Immature natural killer cell (primary cell): ENCODE measurements around the gene SMAD6. TPM values are rescaled to one million over a fixed set of nuclear protein-coding genes. Genes with fewer than 3 reads are reported as not detected.
A peak's percentile ranks its signal among the peaks of the same experiment; 100 is the strongest.

Experiments
- DNase-seq, 3 donors: peaks; one replicate each; pipeline ENCODE4 v3.0.0; 2022; ENCODE audit warnings: mixed read lengths in 1 of 3
- H3K27ac Mint-ChIP-seq, 6 donors: one replicate each; pipeline ENCODE4 v1.8.0; 2020; ENCODE audit warnings: mixed read lengths in 6 of 6, mild to moderate bottlenecking in 5 of 6, inconsistent platforms in 4 of 6, moderate library complexity in 3 of 6
- H3K27me3 Mint-ChIP-seq, 3 donors: one replicate each; pipeline ENCODE4 v1.8.0; 2020 to 2021; ENCODE audit warnings: low read depth in 3 of 3, mild to moderate bottlenecking in 3 of 3, mixed read lengths in 3 of 3, moderate library complexity in 3 of 3, inconsistent platforms in 1 of 3
- H3K36me3 Mint-ChIP-seq, 3 donors: one replicate each; pipeline ENCODE4 v1.8.0; 2020; ENCODE audit warnings: mixed read lengths in 3 of 3, inconsistent platforms in 2 of 3, mild to moderate bottlenecking in 2 of 3
- H3K4me1 Mint-ChIP-seq, 2 donors: one replicate each; pipeline ENCODE4 v1.8.0; 2020; ENCODE audit warnings: inconsistent platforms in 2 of 2, mild to moderate bottlenecking in 2 of 2, mixed read lengths in 2 of 2, moderate library complexity in 1 of 2
- H3K4me3 Mint-ChIP-seq, 5 donors: one replicate each; pipeline ENCODE4 v1.8.0; 2020; ENCODE audit warnings: mild to moderate bottlenecking in 5 of 5, mixed read lengths in 5 of 5, inconsistent platforms in 3 of 5, moderate library complexity in 3 of 5
- H3K9me3 Mint-ChIP-seq, 6 donors: one replicate each; pipeline ENCODE4 v1.8.0; 2020; ENCODE audit warnings: mild to moderate bottlenecking in 6 of 6, mixed read lengths in 6 of 6, inconsistent platforms in 4 of 6, moderate library complexity in 3 of 6
- polyA plus RNA-seq, 3 donors: library from polyadenylated mRNA; unstranded; fragments of 300-500 nt; fragmentation: Illumina TruSeq; gene quantifications; one replicate each; pipeline ENCODE4 v1.2.3, GENCODE V29; 2021

The SMAD6 gene
- polyA plus RNA-seq, 3 donors from 2014 or later, result not detected

GRCh38 chr15:66662522-66662921 is 39.5 kb upstream of the SMAD6 start:
- Mint-ChIP-seq H3K27me3 (peaks cover 0 to 2% (median 0%) of the 10 kb centered on the region in 3 donors), H3K4me3 (no peak overlapping the region), H3K4me1 (no peaks in the 10 kb centered on the region), H3K9me3 (no peaks in the 10 kb centered on the region), H3K27ac (no peak overlapping the region), H3K36me3 (no peaks in the 10 kb centered on the region)
- no peak for DNase-seq

DNA sequence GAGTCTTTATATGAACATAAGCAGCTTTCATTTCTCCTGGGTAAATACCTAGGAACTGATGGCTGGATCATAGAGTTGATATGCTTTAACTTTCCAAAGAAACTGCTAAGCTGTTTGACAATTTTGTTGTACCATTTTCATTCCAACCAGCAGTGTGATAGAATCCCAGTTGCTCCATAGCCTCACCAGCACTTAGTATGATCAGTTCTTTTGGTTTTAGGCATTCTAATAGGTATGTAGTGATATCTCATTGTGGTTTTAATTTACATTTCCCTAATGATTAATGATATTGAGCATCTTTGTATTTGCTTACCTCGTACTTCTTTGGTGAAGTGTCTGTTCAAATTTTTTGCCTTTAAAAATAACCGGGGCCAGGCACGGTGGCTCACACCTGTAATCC is 38.4 kb upstream of the SMAD6 start:
- H3K4me1 Mint-ChIP-seq, result no peaks in the 10 kb centered on the region

GRCh38 chr15:66670175-66670574 is 31.9 kb upstream of the SMAD6 start:
- peaks cover 7 to 16% of the 10 kb centered on the region in 2 donors for H3K4me1 Mint-ChIP-seq
- peaks cover 0 to 6% (median 5%) of the 10 kb centered on the region in 3 donors for H3K27me3 Mint-ChIP-seq
- peaks cover 0 to 2% (median 0%) of the 10 kb centered on the region in 6 donors for H3K9me3 Mint-ChIP-seq
- DNase-seq, result no peak
- H3K36me3 Mint-ChIP-seq, result no peaks in the 10 kb centered on the region
- no peak overlapping the region for H3K4me3 Mint-ChIP-seq
- no peak overlapping the region for H3K27ac Mint-ChIP-seq

More for the DNA sequence above, 38.4 kb upstream of the SMAD6 start:
- H3K4me3 Mint-ChIP-seq, result no peak overlapping the region
- H3K27ac Mint-ChIP-seq, result no peak overlapping the region
- H3K27me3 Mint-ChIP-seq, result peaks cover 1 to 4% (median 2%) of the 10 kb centered on the region in 3 donors
- DNase-seq, result no peak
- H3K36me3 Mint-ChIP-seq, result no peaks in the 10 kb centered on the region
- peaks cover 0 to 2% (median 0%) of the 10 kb centered on the region in 6 donors for H3K9me3 Mint-ChIP-seq

DNA sequence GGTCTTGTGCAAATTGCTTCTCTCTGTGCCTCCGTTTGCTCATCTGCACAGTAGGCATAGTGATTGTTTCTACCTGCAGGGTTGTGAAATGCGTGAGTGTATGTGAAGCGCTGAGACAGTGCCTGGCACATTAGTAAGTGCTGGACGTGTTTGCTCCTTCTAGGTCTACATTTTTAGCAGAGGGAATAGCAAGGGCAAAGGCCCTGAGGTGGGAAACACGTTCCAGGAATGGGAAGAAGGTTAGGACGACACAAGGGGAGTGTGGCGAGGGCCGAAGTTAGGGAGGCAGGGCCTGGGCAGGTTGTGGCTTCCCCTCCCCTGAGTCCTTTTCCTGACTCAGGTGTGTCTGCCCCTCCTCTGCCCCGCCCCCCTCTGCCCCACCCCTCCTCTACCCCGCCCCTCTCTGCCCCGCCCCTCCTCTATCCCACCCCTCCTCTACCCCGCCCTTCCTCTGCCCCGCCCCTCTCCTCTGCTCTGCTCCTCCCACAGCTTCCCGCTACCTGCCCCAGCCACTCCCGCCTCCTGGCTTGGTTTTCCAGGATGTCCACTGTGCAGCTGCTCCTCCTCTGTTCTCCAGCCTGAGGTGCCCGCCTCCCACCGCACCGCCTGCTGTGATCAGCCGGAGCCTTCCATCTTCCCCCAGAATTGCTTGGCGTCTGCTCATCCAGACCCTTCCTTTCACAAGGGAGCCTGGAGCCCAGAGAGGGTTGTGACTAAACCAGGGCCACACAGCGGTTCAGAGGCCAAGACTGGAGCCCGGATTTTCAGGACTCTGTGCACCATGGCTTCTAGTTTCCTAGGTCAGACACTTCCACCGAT is 31.1 kb upstream of the SMAD6 start:
- Mint-ChIP-seq H3K9me3 (peaks cover 0 to 2% (median 0%) of the 10 kb centered on the region in 6 donors), H3K36me3 (no peaks in the 10 kb centered on the region), H3K4me3 (no peak overlapping the region), H3K27ac (no peak overlapping the region), H3K4me1 (peaks cover 10 to 22% of the 10 kb centered on the region in 2 donors), H3K27me3 (peaks cover 0 to 6% (median 6%) of the 10 kb centered on the region in 3 donors)
- no peak for DNase-seq

DNA sequence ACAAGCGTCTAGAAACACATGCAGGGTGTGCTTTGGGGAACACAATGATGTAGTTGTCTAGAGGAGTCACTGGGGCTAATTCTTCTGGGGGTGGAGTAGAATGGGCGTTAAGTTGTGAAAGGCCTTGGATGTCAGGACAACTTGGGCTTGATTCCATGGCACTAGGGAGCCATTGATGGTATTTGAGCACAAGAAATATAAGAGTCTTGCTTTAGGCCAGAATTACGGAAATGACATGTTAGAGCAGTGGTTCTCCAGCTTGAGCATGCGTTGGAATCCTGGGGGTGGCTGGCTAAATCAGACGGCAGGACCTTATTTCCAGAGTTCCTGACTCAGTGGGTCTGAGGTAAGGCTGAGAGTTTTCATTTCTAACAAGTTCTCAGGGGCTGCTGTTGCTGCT is 29.2 kb upstream of the SMAD6 start:
- DNase-seq, result no peak
- Mint-ChIP-seq H3K36me3 (no peaks in the 10 kb centered on the region), H3K4me1 (peaks cover 10 to 22% of the 10 kb centered on the region in 2 donors), H3K27me3 (peaks cover 0 to 5% (median 3%) of the 10 kb centered on the region in 3 donors), H3K9me3 (peaks cover 0 to 1% (median 0%) of the 10 kb centered on the region in 6 donors), H3K4me3 (peak overlapping the region in 2 of 5 donors; percentile 3 to 5), H3K27ac (peak overlapping the region in 2 of 6 donors; percentile 37 to 52)

DNA sequence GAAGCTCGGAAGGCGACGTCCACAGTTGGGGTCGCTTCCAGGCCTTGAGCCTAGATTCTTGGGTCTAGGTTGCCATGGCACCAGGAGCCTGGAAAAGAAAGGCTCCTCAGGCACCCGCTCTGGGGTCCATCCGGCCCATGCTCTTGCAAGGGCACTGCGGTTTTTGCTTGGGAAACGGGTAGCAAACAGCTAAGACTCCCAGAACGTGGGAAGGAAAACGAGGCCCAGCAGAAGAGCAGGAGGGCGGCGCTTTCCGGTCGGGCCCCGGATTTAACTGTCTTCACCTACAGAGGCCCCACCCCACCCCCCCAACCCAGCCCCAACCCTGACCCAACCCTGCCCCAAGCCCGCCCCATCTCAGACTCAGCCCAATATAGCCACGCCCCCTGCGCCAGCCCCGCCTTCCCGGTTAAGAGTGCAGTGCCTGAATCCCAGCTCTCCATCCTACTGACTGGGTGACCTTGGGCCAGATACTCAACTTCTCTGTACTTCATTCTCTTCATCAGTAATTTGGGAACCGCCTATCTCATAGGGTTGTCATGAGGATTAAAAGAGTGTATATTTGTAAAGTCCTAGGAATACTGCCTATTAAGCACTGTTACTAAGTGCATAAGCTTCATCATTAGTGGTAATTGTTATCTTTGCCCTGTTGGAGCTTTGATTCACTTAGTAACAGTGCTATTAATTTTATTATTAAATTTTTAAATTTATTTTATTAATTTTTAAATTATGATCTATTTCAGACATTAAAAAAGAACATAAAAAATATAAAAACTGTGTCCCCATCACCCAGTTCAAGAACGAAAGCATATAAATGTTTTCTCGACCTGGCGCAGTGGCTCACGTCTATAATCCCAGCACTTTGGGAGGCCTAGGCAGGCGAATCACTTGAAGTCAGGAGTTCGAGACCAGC is 28.4 kb upstream of the SMAD6 start:
- Mint-ChIP-seq H3K27me3 (peaks cover 0 to 5% (median 2%) of the 10 kb centered on the region in 3 donors), H3K4me1 (peaks cover 10 to 22% of the 10 kb centered on the region in 2 donors), H3K9me3 (no peaks in the 10 kb centered on the region), H3K27ac (no peak overlapping the region), H3K36me3 (no peaks in the 10 kb centered on the region), H3K4me3 (no peak overlapping the region)
- no peak for DNase-seq

DNA sequence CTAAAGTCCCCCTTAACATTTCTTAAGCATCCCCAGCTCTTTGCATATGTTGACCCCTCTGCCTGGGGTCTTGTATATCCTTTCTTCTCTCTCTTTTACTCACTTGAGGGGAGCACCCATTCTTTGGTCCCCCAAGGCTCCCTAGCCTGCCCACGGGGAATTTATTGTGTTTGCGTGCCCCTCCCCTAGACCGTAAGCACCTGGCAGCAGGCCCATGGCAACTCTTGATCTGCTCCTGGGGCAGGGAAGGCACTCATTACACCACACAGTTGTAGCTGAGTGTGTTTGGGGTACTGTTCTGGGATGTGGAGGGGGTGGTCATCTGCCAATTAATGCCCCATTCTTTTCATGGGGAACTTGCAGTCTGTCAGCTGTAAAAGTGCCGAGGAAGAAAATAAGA is 27.3 kb upstream of the SMAD6 start:
- Mint-ChIP-seq H3K4me3 (no peak overlapping the region), H3K36me3 (no peaks in the 10 kb centered on the region), H3K9me3 (no peaks in the 10 kb centered on the region), H3K4me1 (peaks cover 10 to 22% of the 10 kb centered on the region in 2 donors), H3K27me3 (peaks cover 1 to 5% (median 2%) of the 10 kb centered on the region in 3 donors), H3K27ac (no peak overlapping the region)
- no peak for DNase-seq

DNA sequence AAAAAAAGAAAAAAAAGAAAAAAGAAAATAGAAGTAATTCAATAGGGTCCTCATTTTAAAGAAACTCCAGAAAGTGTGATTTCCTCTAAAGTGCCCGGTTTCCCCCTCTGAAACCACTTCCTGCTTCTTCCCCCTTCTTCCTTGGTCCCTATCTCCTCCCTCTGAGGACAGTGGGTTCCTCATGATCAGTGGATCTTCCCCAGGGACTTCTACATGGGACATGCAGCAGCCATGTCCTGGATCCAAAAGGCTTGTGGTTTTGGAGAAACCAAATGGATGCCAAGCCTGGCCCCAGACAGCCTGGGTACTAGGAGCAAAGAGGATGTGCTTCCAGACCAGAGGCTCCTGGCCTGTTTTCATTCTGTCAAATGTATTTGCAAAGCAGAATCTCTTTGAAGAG is 26.6 kb upstream of the SMAD6 start:
- H3K36me3 Mint-ChIP-seq, result no peaks in the 10 kb centered on the region
- H3K27ac Mint-ChIP-seq, result peak overlapping the region in 5 of 6 donors; percentile 27 to 66 (median 49)
- DNase-seq, result no peak
- peaks cover 1 to 5% (median 2%) of the 10 kb centered on the region in 3 donors for H3K27me3 Mint-ChIP-seq
- no peaks in the 10 kb centered on the region for H3K9me3 Mint-ChIP-seq
- no peak overlapping the region for H3K4me3 Mint-ChIP-seq
- peaks cover 10 to 22% of the 10 kb centered on the region in 2 donors for H3K4me1 Mint-ChIP-seq

DNA sequence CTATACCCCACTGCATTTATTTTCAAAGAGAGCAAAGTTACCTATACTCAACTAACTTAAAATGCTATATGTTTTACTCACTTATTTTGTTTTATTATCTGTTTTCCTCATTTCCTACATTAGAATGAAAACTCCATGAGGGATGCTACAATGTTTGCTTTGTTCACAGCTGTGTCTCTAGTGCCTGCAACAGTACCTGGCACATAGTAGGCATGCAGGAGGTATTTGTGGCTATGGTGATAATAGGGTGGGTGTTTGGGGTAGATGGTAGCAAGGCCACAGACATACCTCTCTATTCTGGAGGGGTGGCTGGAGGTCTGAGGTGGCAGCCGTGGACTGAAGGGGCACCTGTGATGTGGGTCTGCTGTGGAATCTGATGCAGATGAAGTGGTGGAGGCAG is 24.7 kb upstream of the SMAD6 start:
- H3K4me3 Mint-ChIP-seq, result no peak overlapping the region
- peak overlapping the region in 1 of 6 donors; percentile 6 for H3K27ac Mint-ChIP-seq
- no peak for DNase-seq

DNA sequence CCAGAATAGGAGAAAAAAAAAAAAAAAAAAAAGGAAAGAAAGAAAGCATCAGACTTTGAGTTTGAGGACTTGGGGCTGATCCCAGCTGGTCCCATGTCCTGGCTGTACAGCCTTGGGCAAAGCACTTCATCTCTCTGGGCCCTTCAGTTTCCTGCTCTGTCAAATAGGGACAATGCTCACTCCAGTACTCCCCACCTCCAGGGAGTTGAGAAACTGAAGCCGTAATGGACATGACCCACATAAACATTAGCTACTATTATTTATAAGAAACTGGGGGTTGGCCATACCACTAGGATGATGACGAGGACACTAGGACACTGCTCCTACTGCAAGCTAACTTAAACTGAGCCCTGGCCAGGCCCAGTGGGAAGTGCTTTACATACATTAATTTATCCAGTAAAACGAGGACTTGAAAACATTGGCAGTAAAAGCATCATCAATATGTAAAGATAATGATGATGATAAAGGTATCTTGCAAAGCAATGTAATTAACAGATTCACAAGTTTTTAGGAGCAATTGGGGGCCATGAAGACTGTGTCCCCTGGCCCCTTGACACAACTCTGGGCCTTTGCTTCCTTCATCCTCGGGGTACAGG is 22.9 kb upstream of the SMAD6 start:
- Mint-ChIP-seq H3K9me3 (no peaks in the 10 kb centered on the region), H3K4me1 (peaks cover 10 to 16% of the 10 kb centered on the region in 2 donors), H3K4me3 (no peak overlapping the region), H3K27me3 (peaks cover 0 to 4% (median 1%) of the 10 kb centered on the region in 3 donors), H3K27ac (no peak overlapping the region), H3K36me3 (peaks cover 0 to 3% (median 0%) of the 10 kb centered on the region in 3 donors)
- DNase-seq, result no peak

More for the DNA sequence above, 24.7 kb upstream of the SMAD6 start:
- H3K9me3 Mint-ChIP-seq, result no peaks in the 10 kb centered on the region
- peaks cover 0 to 4% (median 1%) of the 10 kb centered on the region in 3 donors for H3K27me3 Mint-ChIP-seq
- H3K4me1 Mint-ChIP-seq, result peaks cover 10 to 22% of the 10 kb centered on the region in 2 donors
- peaks cover 0 to 3% (median 0%) of the 10 kb centered on the region in 3 donors for H3K36me3 Mint-ChIP-seq

DNA sequence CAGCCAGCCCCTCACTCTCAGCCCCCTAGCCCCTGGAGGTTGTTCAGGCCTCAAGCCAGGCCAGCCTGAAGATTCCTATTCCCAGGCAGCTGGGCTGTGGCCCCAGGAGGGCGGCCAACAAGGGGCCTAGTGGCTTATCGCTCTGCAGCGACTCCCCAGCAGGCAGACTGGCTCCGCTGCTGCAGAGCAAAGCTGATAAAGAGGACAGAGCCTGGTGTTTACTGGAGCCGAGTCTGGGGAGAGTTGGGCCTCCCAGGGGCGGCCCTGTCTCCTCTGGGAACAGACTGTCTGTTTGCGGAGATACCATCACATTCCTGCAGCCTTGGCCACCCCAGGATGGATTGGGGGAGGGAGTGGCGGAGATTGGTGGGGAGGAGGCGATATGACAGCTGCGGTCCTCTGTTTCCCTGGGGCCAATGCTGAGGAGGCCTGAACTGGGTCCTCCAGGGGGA is 22.4 kb upstream of the SMAD6 start:
- H3K4me3 Mint-ChIP-seq, result no peak overlapping the region
- H3K36me3 Mint-ChIP-seq, result peaks cover 0 to 3% (median 0%) of the 10 kb centered on the region in 3 donors
- peaks cover 0 to 4% (median 1%) of the 10 kb centered on the region in 3 donors for H3K27me3 Mint-ChIP-seq
- no peaks in the 10 kb centered on the region for H3K9me3 Mint-ChIP-seq
- H3K4me1 Mint-ChIP-seq, result peaks cover 7 to 10% of the 10 kb centered on the region in 2 donors
- no peak for DNase-seq
- H3K27ac Mint-ChIP-seq, result no peak overlapping the region

- Mint-ChIP-seq H3K9me3 (no peaks in the 10 kb centered on the region), H3K36me3 (peaks cover 0 to 3% (median 0%) of the 10 kb centered on the region in 3 donors), H3K27ac (no peak overlapping the region), H3K4me1 (peaks cover 2% of the 10 kb centered on the region in 2 donors), H3K27me3 (peaks cover 0 to 2% (median 1%) of the 10 kb centered on the region in 3 donors), H3K4me3 (no peak overlapping the region)
- no peak for DNase-seq
Measured at GRCh38 chr15:66680502-66680901, 21.5 kb upstream of the SMAD6 start.

DNA sequence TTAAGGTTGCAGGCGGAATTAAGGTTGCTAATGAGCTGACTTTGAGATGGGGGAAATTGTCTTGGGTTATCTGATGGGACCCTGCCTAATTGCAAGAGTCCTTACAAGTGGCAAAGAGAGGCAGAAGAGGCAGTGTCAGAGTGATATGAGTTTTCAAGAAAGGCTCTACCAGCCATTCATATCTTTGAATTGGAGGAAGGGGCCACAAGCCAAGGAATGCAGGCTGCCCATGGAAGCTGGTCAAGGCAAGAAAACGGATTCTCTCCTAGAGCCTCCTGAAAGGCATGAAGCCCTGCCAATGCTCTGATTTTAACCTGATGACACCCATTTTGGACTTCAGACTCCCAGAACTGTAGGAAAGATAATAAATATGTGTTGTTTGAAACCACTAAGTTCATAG is 20.6 kb upstream of the SMAD6 start:
- Mint-ChIP-seq H3K4me3 (no peak overlapping the region), H3K27ac (no peak overlapping the region), H3K9me3 (no peaks in the 10 kb centered on the region), H3K27me3 (peaks cover 0 to 2% (median 1%) of the 10 kb centered on the region in 3 donors), H3K4me1 (no peaks in the 10 kb centered on the region), H3K36me3 (peaks cover 0 to 3% (median 0%) of the 10 kb centered on the region in 3 donors)
- DNase-seq, result no peak
